A673 (cell line): ENCODE measurements around the gene EPHA8. TPM values are rescaled to one million over a fixed set of nuclear protein-coding genes. Genes with fewer than 3 reads are reported as not detected.

Experiments
- BruUV-seq: library from RNA; stranded (reverse); fragments of 400-500 nt; replicated peaks from 2 replicates; lab custom pipeline; 2021; lab: Mats Ljungman, UMichigan
- CTCF ChIA-PET: fragments of 300-600 bp; sonication (Branson Sonifier 250); formaldehyde crosslinking; loops from one replicate; lab custom pipeline; 2022; ENCODE audit warnings: antibody characterized with exemption; lab: Charles Lee
- POLR2A ChIA-PET: fragments of 300-600 bp; sonication (Branson Sonifier 250); formaldehyde crosslinking; loops from one replicate; lab custom pipeline; 2022; ENCODE audit warnings: antibody characterized with exemption; ENCODE audit not compliant: low non-redundant PET; lab: Charles Lee
- DNase-seq: peaks from one replicate; pipeline ENCODE4 v3.0.0-alpha.2; 2015; ENCODE audit warnings: low spot score
- H3K27ac ChIP-seq: fragments of 200-600 bp; sonication (generic); 2 replicates; pipeline ENCODE4 v1.5.1; 2016; ENCODE audit warnings: mixed run types, low read depth, mild to moderate bottlenecking, mixed read lengths, antibody characterized with exemption, low read length; ENCODE audit not compliant: poor library complexity, severe bottlenecking
- H3K27me3 ChIP-seq: fragments of 200-600 bp; sonication (generic); replicated peaks from 2 replicates; pipeline ENCODE4 v1.6.1; 2017; ENCODE audit warnings: mixed run types, low read depth, mild to moderate bottlenecking, mixed read lengths, antibody characterized with exemption, low read length; ENCODE audit not compliant: insufficient read depth, poor library complexity
- H3K36me3 ChIP-seq: fragments of 200-600 bp; sonication (generic); 2 replicates; pipeline ENCODE4 v1.6.1; 2016; ENCODE audit warnings: mixed run types, mild to moderate bottlenecking, mixed read lengths, antibody characterized with exemption, low read length; ENCODE audit not compliant: insufficient read depth, poor library complexity, severe bottlenecking
- H3K4me1 ChIP-seq: fragments of 200-600 bp; sonication (generic); 2 replicates; pipeline ENCODE4 v1.6.1; 2017; ENCODE audit warnings: mixed run types, mild to moderate bottlenecking, mixed read lengths, antibody characterized with exemption, low read length; ENCODE audit not compliant: insufficient read depth, poor library complexity, severe bottlenecking
- H3K4me3 ChIP-seq: fragments of 200-600 bp; sonication (generic); 2 replicates; pipeline ENCODE4 v1.5.1; 2016; ENCODE audit warnings: low read depth, mixed run types, mild to moderate bottlenecking, mixed read lengths, low read length; ENCODE audit not compliant: poor library complexity, severe bottlenecking
- H3K9me3 ChIP-seq: fragments of 200-600 bp; sonication (generic); 2 replicates; pipeline ENCODE4 v1.6.1; 2016; ENCODE audit warnings: mixed run types, low read depth, mild to moderate bottlenecking, mixed read lengths, antibody characterized with exemption, low read length; ENCODE audit not compliant: poor library complexity, severe bottlenecking
- EZH2 ChIP-seq: fragments of 200-600 bp; sonication (generic); IDR thresholded peaks from 2 replicates; pipeline ENCODE4 v1.6.1; 2017; ENCODE audit warnings: borderline replicate concordance, low read depth, mild to moderate bottlenecking, mixed read lengths, antibody characterized with exemption, low read length; ENCODE audit not compliant: poor library complexity, severe bottlenecking
- intact Hi-C: fragments of 100-400 bp; cut with micrococcal nuclease; formaldehyde crosslinking; loops from one replicate; pipeline ENCODE4 v1.10.0; 2022; ENCODE audit not compliant: unreplicated experiment
- total RNA-seq: library from RNA; stranded (reverse); gene quantifications from 2 replicates; pipeline ENCODE4 v1.2.3, GENCODE V29; 2021
- TF ChIP-seq, protein P1 (sequence below): fragments of 300-800, 200-600 bp; sonication (generic); conservative IDR thresholded peaks from 2 replicates; pipeline ENCODE4 v1.5.1; 2017; ENCODE audit warnings: low read depth, mild to moderate bottlenecking, antibody characterized with exemption, low read length, moderate library complexity, mixed read lengths

The EPHA8 gene
- total RNA-seq, 1 experiment from 2014 or later = not detected

- POLR2A ChIA-PET = no interaction called here
- no peak for DNase-seq
- BruUV-seq = no TSS peak
- Histone ChIP-seq H3K27me3 (peaks cover 57% of the 10 kb centered on the region), H3K9me3 (no peaks in the 10 kb centered on the region), H3K4me1 (no peaks in the 10 kb centered on the region), H3K4me3 (no peak overlapping the region), H3K27ac (no peak overlapping the region), H3K36me3 (no peaks in the 10 kb centered on the region)
- CTCF ChIA-PET = no interaction called here
- TF ChIP-seq, protein P1, sequence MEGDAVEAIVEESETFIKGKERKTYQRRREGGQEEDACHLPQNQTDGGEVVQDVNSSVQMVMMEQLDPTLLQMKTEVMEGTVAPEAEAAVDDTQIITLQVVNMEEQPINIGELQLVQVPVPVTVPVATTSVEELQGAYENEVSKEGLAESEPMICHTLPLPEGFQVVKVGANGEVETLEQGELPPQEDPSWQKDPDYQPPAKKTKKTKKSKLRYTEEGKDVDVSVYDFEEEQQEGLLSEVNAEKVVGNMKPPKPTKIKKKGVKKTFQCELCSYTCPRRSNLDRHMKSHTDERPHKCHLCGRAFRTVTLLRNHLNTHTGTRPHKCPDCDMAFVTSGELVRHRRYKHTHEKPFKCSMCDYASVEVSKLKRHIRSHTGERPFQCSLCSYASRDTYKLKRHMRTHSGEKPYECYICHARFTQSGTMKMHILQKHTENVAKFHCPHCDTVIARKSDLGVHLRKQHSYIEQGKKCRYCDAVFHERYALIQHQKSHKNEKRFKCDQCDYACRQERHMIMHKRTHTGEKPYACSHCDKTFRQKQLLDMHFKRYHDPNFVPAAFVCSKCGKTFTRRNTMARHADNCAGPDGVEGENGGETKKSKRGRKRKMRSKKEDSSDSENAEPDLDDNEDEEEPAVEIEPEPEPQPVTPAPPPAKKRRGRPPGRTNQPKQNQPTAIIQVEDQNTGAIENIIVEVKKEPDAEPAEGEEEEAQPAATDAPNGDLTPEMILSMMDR = no peak
- TF ChIP-seq EZH2 = no peak
- intact Hi-C loops = no loop called here
Observed at GRCh38 chr1:22594396-22594795, 31.1 kb downstream of the EPHA8 start.

DNA sequence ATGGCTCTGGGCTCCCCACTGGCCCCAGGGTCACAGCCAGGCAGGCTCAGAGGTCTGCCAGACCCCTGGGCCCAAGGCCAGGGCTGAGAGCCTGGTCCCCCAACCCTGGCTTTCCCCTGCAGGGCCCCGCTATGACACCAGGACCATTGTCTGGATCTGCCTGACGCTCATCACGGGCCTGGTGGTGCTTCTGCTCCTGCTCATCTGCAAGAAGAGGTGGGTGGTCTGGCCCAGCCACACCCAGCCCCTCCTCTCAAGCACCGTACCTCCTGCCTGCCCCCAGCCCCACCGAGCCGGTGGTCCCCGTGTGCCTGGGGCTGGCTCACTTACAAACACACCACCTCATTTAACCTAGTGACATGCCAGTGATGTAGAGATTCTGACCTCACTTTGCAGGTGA is 31.8 kb downstream of the EPHA8 start:
- DNase-seq = no peak
- ChIA-PET CTCF (no interaction called here), POLR2A (no interaction called here)
- intact Hi-C loops = no loop called here
- H3K9me3 ChIP-seq = no peaks in the 10 kb centered on the region
- H3K4me3 ChIP-seq = no peak overlapping the region
- H3K27me3 ChIP-seq = peaks cover 54% of the 10 kb centered on the region
- no peak overlapping the region for H3K27ac ChIP-seq
- TF ChIP-seq EZH2 = no peak
- TF ChIP-seq, protein P1 = no peak
- H3K36me3 ChIP-seq = no peaks in the 10 kb centered on the region
- no peaks in the 10 kb centered on the region for H3K4me1 ChIP-seq
- BruUV-seq = no TSS peak

DNA sequence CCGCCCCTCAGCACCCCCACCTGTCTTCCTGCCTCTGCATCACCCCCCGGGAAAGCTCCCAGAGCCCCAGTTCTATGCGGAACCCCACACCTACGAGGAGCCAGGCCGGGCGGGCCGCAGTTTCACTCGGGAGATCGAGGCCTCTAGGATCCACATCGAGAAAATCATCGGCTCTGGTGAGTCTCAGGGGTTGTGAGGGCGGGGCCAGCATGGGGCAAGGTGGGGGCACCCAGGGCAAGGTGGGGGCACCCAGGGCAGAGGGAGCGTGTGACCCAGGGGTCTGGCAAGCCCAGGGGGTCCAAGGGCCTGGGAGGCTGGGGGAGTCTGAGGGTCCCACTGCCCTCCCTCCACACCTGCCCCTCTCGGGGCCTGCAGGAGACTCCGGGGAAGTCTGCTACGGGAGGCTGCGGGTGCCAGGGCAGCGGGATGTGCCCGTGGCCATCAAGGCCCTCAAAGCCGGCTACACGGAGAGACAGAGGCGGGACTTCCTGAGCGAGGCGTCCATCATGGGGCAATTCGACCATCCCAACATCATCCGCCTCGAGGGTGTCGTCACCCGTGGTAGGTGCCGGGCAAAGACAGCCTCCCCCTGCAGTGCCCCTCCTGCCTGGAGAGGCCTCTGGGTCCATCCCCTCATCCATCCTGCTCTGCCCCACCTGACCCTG is 34.1 kb downstream of the EPHA8 start:
- H3K4me3 ChIP-seq = no peak overlapping the region
- TF ChIP-seq, protein P1 = no peak
- TF ChIP-seq EZH2 = no peak
- no peaks in the 10 kb centered on the region for H3K36me3 ChIP-seq
- peaks cover 60% of the 10 kb centered on the region for H3K27me3 ChIP-seq
- no peaks in the 10 kb centered on the region for H3K4me1 ChIP-seq
- no peak for DNase-seq
- intact Hi-C loops = no loop called here
- H3K27ac ChIP-seq = no peak overlapping the region
- CTCF ChIA-PET = no interaction called here
- no TSS peak for BruUV-seq
- POLR2A ChIA-PET = interaction anchor here (0.7 kb wide), 1 partner anchor 500 kb away, joined by 9 read pairs; no protein-coding TSS in a partner anchor
- H3K9me3 ChIP-seq = no peaks in the 10 kb centered on the region
